NCI-H1694 treated with DMSO at 0.1 percent for 48 hours (cell line): Measurements from ENCODE around the gene DPYSL5.

ENCODE experiments used
- DNase-seq: peaks from one replicate; lab custom pipeline; 2025; lab: John Stamatoyannopoulos, UW

DPYSL5 gene

DNA sequence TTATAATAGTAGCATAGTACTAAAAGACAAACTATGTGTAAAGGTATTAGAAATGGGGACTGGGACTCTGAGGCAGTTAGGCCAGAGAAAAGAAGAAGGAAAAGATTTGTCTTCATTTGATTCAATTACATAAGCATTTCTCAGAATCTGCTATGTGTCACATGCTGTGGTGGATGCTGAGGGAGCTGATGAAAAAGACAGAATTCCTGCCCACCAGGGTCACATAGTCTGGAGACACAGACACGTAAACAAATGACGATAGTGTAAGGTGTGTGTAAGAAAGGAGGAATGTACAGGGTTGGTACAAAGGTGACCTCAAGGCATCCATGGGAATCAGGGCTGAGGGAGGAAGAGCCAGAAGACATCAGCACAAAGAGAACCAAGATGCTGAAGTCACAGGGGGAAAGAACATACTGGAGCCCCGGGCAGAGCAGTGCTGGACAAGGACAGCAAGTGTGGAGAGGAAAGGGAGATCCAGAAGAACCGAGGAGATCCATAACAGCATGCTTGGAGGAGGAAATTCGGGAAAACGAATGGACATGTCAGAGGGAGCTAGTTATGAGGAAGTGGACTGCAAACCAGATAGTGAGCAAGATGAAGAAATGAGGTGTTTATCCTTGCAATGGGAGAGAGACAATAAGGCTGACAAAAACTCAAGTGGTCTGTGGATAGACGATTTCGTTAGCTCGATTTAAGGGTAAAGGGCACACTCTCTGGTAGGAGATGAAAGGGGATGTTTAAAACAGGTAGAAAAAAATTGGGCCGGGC is 121.3 kb downstream of the DPYSL5 start:
- DNase-seq = no peak

DNA sequence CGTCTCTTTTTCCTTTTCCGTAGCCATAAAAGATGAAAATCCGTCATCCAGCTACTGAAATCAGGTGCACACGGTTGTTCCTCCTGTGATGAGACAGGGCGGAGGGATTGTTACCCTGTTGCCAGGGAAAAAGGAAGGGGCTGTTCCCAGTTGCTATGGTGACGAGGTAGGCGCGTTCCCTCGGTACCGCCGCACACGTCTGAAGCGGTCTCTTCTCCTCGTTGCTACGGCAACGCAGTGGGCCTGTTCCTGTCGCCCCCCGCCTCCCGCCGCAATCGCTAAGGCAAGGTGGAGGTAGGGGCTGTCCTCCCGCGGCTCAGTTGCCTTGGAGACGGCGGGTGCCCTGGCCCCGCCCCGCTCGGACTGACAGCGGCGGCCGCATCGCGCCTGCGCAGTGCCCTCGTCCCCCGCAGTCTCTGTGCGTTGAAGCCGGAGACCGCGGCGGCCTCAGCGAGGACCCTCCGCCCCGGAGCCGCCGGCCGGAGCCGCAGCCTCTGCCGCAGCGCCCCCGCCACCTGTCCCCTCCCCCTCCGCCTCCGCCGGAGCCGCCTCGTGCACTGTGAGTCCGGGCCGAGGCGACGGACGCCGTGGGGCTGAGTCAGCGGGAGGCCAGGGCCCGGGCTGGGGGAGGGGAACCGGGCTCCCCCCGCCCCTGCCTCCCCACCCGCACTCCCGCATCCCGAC is 122.5 kb downstream of the DPYSL5 start, which contains the start of gene MAPRE3:
TSS of gene MAPRE3 (plus strand) at position 394 of the 684 bp plus-strand sequence. CDS start 51,582 bp downstream, outside the sequence.
- peak; percentile 77 for DNase-seq

DNA sequence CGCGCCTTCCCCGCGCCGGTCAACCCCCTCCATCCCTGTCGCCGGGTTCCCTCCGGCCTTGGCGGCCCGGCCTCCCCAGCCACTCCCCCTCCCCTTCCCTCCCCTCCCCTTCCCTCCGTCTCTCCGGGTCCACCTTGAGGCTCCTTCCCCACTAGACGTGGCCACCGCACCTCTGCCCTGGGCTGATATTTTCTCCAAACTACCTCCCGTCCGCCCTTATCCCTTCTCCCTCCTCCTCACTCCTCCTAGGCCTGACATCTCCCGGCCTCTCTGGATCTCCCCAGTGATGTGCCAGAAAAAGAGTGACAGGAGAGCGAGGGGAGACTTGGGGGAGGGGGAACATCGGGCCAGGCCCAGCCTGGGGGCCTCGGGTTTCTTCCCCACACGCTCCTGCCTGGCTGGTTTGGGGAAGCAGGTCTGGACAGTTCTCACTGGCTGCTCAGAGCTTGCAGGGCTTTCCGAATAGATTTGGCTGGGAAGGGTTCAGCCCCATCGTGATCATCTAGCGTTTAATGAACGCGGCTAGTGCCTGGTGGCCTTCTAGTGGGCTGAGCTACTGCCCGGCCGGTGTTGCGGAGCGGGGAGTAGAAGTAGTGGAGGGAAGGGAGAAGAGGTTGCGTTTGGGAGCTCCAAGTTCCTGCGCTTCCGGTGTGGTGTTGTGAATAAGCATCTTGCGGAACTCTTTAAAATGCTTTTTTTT is 123.1 kb downstream of the DPYSL5 start:
- DNase-seq = no peak

DNA sequence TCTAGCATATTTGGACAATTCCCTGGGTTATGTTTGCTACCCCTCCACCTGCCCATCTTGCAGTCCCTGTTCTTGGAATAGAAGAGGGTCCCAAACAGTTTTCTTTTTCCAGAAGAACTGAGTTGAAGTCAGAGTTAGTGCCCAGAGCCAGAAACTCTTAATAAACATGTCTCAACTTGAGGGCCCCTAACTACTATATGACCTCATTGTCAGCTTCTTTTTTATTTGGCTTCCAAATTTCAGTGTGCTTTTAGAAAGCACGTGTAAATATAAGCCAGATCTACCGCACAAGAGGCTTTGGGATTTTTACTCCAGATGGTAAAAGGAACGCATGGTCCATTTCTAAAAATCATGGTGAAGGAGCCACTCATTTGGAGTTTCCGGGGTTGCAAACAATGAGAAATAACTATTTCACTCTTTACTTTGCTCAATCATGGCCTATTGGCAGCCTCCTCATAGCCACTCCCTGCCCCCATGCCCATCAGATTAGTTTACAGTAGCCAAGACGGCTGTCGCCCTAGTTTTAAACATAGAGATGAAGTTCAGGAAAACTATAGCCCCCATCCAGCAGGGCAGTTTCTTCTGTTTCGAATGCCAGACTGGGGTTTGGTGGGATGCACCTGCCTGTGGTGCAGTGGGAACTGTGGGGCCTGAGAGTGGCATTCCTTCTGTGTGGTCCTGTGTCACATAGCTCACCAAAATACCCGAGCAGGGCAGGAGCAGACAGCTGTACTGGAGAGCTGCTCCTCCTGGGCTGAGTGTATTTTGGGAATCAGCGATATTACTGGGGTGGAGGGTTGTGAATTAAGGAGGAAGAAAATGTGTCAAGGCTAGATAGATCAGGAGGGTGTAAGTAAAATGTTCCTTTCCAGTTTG is 124.2 kb downstream of the DPYSL5 start:
- DNase-seq = no peak

DNA sequence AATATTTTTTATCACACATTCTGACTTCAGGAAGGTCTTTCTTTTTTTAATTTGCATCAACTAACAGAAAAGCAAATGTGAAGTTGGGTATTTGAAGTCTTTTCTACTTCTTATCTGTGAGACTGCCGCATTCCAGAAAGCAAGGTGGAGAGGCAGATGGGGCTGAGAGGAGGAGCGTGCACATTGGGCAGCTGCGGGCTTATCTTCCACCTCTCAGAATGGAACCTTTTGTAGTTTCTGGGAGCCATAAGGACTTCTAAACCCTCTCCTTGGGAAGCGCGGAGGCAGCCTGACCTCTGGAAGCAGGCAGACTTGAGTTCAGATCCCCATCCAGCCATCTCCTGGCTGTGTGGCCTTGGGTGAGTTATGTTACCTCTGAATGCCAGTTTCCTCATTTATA is 126.4 kb downstream of the DPYSL5 start:
- no peak for DNase-seq

DNA sequence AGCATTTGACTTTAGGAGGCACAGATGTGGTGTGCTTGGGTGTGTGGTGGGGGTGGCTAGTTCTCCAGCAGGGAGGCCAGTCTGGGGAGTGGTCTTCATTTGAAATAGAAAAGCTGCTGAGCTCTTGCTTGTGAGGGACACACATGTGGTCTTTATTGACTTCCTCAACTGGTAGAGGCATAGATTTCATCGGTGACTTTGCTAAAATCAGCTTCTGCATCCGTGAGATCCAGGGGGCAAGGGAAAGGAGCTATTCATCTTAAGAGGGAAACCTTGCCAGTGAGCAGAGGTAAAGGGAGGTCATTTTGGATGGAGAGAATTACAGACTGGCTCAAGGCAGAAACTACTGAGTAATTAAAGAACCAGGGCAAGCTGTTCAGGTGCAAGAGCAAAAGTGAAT is 127.2 kb downstream of the DPYSL5 start:
- no peak for DNase-seq

DNA sequence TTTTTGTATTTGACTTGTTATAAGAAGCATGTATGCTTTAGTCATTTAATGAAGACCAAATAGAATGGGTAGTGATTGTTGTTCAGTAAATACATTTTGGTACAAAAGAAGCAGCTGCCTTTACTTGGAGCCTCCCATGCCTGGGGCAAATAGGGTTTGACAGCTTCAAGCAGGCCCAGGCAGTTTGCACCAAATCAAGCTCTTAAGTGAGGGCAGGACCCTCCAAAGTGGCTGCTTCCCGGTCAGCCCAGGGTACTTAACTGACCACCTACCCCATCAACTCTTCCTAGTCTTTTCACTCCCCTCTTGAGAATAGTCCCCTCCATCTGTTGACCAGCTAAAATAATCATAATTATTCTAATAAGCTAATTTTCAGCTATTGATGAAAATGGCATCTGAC is 127.7 kb downstream of the DPYSL5 start:
- no peak for DNase-seq

DNA sequence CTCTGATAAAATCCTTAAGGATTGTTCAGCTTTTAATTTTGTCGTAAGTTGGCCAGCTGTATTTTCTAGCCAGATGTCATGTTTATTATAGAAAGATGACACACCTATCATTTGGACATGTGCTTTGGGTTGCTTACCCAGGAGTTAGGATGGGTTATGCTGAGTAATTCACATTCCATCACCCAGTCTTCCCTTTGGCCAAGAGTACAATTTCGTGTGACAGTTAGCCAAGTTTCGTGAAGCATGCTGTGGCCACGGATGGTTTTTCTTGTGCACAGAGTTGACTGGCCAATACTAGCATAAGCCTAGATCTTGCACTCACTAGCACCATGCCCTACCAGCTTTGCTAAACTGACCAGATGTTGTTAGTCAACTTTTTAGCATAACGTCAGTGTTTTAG is 128.3 kb downstream of the DPYSL5 start:
- DNase-seq = no peak

DNA sequence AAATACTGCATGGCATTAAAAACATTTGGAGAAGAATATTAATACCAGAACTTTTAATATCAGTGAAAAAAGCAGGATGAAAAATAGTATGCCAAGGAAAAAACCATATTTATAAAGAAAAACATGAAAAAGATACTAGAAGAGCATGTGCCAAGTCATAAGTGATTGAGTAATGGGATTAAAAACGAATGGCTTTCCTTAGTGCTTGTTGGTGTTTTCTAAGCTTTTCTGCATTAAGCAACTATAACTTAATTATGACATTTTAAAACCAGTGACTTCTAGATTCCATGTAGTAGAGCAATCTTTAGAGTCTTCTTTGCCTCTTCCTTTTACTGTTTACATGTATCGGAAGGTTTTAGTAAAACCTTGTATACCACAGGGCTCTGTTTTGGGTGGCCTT is 129.1 kb downstream of the DPYSL5 start:
- no peak for DNase-seq

DNA sequence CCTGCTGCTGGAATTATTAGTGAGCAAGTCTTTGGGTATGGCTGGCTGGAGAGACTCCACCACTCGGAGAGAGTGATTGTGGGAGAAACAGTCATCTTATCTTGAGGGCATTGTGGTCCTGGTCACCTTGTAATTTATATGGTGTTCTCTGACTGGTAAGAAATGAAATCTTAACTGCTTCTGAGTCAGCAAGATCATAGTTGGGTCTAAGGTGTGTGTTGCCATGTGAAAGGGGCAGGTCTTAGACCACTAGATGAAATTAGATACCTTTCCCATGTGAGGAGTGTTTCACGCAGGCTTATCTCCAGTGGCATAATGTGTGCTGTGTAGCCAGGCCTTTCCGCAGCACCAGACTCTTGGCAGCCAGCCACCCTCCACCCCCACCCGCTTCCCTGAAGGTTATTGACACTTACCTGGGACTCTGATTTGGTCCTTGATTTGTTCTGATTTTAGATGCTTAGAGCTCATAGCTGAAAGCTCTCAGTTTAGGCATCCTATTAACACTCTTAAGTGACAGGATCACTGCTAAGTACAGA is 130.2 kb downstream of the DPYSL5 start:
- DNase-seq = no peak

DNA sequence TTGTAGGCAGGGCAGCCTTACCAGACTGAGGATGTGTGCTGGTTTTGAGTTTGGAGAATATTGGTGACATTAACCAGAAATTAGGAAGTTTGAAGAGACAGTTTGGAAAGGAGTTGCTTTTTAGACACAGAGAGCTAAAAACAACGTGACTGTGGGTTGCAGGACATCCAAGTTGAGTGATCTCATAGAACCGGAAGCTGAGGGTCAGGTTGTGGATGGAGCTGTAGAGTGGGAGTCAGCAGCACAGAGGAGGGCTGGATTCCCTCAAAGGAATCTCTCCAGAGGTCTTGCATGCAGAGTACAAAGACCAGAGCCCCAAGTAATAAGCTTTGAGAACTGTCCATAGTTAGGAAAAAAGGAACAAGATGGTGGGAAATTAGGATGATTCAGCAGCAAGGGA is 131.8 kb downstream of the DPYSL5 start:
- DNase-seq = no peak

DNA sequence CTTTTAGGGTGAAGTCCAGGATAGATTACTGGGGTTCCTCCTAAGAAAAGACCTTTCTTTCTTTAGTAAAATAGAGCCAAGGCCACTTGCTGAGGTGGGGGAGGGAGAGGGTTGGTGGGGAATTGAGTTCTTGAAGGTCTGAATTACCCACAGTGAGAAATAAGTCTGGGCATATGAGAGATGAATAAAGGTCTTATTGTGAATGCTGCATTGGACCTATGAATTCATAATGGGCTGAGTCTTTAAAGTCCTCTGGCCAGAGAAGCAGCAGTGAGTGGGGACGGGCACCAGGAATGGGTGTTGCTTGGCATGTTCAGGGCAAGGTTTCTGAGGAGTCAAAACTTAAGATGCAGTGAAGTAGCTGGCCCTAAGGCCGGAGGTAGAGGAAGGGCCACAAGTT is 133.0 kb downstream of the DPYSL5 start:
- DNase-seq = no peak

DNA sequence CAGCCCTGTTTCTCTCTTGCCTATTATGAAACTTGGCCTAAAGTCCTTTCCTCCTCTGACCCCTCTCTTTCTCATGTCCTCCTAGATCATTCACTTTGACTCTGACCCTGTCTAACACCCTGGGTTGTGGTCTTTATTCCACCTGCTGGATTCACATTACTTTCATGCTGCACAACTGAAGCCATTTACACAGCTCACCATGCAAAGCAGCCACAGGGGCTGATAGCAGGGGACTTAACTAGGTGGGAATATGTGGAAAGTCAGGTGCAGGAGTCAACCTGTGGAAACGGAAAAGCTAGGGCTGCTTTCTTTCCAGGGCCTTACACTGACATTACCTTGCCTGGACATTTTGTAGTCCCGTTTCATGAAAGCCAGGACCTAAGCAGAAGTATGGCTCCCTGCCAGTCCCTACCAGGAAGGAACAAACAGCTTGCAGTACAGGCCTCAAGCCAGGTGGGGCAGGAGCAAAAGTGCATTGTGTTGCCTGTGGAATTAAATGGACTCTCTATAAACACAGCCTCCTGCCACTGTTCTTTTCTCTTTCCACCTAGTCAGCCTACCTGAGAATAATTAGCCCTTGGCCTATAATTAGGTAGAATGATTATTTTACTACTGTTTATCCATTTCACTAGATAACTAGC is 134.3 kb downstream of the DPYSL5 start:
- peak; percentile 81 for DNase-seq

DNA sequence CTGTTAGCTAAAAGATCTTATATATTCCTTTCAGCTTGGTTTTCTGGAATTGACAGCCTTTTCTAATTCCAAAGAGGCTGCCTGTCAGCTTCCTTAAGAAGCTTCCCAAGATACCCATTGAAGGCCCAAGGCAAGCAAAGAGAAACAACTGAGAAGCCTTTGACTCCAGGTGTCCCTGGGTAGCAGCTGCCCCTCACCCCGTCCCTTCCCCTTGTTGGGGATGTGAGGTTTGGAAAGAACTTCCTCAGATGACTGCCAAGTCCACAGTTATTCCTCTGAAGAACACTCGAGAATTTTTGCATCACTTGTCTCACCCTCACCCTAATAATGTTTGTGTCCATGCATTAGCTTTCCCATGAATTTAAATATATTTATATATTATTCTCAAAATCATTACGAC is 135.8 kb downstream of the DPYSL5 start:
- DNase-seq = no peak

DNA sequence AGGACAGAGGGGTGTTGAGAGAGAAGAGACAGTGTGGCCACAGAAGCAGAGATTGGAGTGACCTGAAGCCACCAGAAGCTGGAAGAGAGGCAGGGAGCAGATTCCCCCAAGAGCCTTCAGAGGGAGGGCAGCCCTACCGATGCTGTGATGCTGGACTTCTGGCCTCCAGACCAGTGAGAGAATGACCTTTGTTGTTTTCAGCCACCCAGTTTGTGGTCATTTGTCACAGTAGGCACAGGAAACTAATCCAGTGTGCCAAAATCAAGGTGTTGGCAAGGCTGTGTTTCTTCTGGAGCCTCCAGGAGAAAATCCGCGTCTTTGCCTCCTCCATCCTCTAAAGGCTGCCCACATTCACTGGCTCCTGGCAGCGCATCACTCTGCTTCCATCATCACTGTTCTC is 137.9 kb downstream of the DPYSL5 start:
- DNase-seq = no peak

DNA sequence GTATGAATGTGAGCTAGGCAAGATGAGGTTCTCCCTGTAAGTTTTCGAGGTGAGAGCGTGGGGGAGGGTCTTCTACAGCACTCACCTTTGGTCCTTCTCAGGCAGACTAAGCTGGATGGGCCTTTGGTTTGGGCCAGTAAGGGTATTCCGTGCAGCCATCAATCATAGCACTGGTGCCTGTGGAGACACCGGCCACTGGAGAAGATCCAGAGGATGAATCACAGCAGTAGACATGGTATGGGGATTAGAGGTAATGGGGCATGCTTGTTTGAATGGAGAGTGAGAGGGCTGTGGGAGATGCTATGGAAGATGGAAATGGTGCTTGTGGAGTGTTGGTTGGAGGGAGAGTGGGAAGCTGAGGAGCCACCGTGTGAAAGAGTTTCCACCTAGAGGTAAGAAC is 138.6 kb downstream of the DPYSL5 start:
- no peak for DNase-seq

DNA sequence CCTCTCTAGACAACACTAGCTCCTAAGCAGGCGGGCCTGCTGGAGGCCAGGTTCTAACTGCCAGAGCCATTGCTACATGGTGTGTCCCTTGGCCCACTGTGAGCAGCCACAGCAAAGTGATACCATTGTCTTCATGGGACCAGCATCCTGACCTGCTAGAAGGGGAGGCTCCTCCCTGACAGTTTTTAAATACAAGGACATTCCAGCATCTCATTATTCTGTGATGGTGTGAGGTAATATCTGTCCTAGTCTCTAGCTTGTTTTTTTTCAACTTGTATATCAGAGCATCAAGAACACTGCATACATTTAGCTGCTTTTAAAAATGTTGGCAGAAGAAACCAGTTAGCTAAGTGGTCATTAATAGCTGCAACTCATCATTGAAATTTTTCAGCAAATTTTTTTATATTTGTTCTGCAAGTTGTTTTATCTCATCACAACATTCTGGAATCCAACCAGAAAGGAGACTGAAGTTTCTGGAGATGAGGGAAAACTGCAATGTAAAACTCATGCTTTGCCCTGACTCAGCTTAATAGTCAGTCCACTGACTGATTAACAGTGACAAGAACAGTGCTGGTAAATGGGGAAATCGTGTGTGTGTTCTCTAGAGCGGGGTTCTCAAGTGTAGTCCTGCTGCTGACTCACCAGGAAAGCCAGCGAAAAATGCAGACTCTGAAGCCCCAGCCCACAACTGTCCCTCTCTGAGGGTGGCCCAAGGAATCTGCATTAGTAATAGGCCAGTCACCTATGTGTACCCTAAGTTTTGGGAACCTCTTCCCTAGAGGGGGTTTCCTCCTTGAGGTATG is 140.3 kb downstream of the DPYSL5 start:
- no peak for DNase-seq

DNA sequence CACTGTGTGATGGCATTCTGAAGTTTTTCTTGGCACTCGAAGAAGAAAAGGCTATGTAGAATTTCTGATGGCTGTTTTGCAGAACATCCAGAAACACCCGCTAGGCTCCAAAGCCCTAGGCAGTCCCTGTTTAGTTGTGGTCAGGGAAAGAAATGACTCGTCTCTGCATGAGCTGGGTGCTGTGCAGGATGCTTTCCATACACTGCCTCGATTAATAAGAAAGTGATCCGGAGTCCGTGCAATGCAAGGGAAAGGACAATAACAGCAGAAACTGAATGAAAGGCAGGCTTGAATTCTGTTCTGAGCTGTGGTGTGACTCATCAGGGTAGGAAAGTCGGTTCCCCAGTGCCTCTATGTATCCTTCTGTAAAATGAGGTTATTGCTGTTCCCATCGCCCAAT is 141.2 kb downstream of the DPYSL5 start:
- no peak for DNase-seq

DNA sequence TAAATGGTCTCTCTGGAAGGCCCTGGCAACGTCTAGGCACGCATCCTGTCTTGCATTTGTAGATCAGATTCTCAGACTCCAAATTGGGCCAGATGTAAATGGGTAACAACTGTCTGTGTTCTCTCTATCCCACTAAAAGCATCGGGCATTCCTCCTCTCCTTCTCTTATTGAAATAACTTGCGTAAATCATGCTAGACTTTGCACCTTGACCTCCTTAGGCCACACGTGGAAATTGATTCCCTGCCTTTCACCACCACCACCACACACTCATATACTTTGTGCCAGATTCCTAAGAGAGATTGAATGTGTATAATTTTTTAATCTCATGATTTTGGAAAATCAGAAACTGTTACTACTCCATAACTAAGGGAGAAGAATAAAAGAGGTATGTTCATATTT is 143.8 kb downstream of the DPYSL5 start:
- DNase-seq = no peak

DNA sequence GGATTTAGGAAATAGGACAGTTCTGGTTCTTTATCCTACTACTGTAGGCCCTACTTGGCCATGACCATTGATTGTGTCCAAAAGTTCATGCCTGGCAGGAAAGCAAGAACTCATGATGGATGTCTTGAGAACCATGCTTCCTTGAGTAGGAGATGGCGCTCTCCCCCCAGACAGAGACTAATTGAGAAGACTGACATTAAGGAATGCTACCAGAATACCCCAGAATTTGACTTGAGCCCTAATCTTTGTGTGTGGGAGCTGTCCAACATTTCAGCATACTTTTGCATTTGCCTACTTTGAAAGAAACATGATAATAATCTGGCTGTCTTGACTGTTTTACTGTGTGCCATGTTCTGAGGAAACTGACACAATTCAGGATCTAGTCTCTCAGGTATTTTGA is 145.8 kb downstream of the DPYSL5 start:
- DNase-seq = no peak
